ENCODE measurements around the gene ARSA.

The ARSA gene

GRCh38 chr22:50613291-50613981 is 14.5 kb downstream of the ARSA start:
- no peak for TF ChIP-seq CREB5 (CRISPR knock-in tag; IDR thresholded peaks at IDR 0.05; ENCODE audit: low read depth)
- no peak for TF ChIP-seq OSR1 (CRISPR knock-in tag; IDR thresholded peaks at IDR 0.05)
- ATAC-seq: no peak

GRCh38 chr22:50612528-50613221 is 15.3 kb downstream of the ARSA start:
- TF ChIP-seq PATZ1 (CRISPR knock-in tag; IDR thresholded peaks at IDR 0.05; ENCODE audit: borderline replicate concordance) (no peak), ZFP30 (CRISPR knock-in tag; IDR thresholded peaks at IDR 0.05) (no peak), POU6F1 (CRISPR knock-in tag; IDR thresholded peaks at IDR 0.05; ENCODE audit: borderline replicate concordance, low read depth) (no peak), RARB (CRISPR knock-in tag; IDR thresholded peaks at IDR 0.05) (no peak), TSHZ2 (CRISPR knock-in tag; IDR thresholded peaks at IDR 0.05) (no peak), ARNTL (CRISPR knock-in tag; IDR thresholded peaks at IDR 0.05; ENCODE audit: borderline replicate concordance, low read depth) (no peak), ISL1 (CRISPR knock-in tag; IDR thresholded peaks at IDR 0.05) (no peak), BACH2 (CRISPR knock-in tag; IDR thresholded peaks at IDR 0.05; ENCODE audit: borderline replicate concordance) (no peak), ZNF70 (CRISPR knock-in tag; IDR thresholded peaks at IDR 0.05) (no peak), ESRRG (CRISPR knock-in tag; IDR thresholded peaks at IDR 0.05) (no peak), GLIS3 (CRISPR knock-in tag; IDR thresholded peaks at IDR 0.05) (no peak), OSR1 (CRISPR knock-in tag; IDR thresholded peaks at IDR 0.05) (no peak), CSRNP3 (CRISPR knock-in tag; IDR thresholded peaks at IDR 0.05) (no peak), CSDC2 (CRISPR knock-in tag; IDR thresholded peaks at IDR 0.05) (no peak), TCF4 (CRISPR knock-in tag; IDR thresholded peaks at IDR 0.05; ENCODE audit: borderline replicate concordance) (no peak), CREB5 (CRISPR knock-in tag; IDR thresholded peaks at IDR 0.05; ENCODE audit: low read depth) (no peak), ZNF8 (CRISPR knock-in tag; IDR thresholded peaks at IDR 0.05) (no peak), TOX (CRISPR knock-in tag; IDR thresholded peaks at IDR 0.05; ENCODE audit: borderline replicate concordance) (no peak)
- ATAC-seq: peak; percentile 37; the same call in 2 of the 3 replicates

- ATAC-seq: no peak
- TF ChIP-seq SNAI2 (CRISPR knock-in tag; IDR thresholded peaks at IDR 0.05) (no peak), ZFP30 (CRISPR knock-in tag; IDR thresholded peaks at IDR 0.05) (no peak), GLIS3 (CRISPR knock-in tag; IDR thresholded peaks at IDR 0.05) (no peak), ZNF8 (CRISPR knock-in tag; IDR thresholded peaks at IDR 0.05) (no peak), CSRNP3 (CRISPR knock-in tag; IDR thresholded peaks at IDR 0.05) (no peak), CSDC2 (CRISPR knock-in tag; IDR thresholded peaks at IDR 0.05) (no peak), PPARA (CRISPR knock-in tag; IDR thresholded peaks at IDR 0.05; ENCODE audit: borderline replicate concordance) (no peak), ISL1 (CRISPR knock-in tag; IDR thresholded peaks at IDR 0.05) (no peak), TCF4 (CRISPR knock-in tag; IDR thresholded peaks at IDR 0.05; ENCODE audit: borderline replicate concordance) (no peak), ZC3H10 (CRISPR knock-in tag; IDR thresholded peaks at IDR 0.05) (no peak), TSHZ2 (CRISPR knock-in tag; IDR thresholded peaks at IDR 0.05) (no peak)
Measured at GRCh38 chr22:50612168-50612527, 15.8 kb downstream of the ARSA start.

Data from SK-N-SH treated with all-trans-retinoic acid at 6 μM for 48 hours (cell line).